ENCODE results near the gene RGL1.

DNA sequence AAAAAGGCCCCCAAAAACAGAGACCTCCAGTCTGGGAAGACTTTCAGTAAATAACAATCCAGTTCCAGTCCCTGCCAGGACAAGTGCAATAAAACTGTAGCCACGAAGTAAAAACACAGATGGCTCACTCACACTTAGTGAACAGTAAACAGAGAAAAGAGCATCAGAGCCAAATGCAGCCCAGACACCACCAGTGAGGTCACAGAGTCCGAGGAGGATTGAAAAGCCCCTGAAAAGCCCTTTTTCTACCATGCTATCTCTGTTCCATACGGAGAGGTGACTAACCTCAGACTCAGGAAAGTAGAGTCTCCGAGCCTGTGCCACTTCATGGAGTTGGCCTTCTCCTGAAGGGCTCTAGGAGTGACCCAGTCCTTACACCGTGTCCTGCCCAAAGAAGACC, 148.1 kb downstream of the RGL1 start:
- TF ChIP-seq, protein P1, sequence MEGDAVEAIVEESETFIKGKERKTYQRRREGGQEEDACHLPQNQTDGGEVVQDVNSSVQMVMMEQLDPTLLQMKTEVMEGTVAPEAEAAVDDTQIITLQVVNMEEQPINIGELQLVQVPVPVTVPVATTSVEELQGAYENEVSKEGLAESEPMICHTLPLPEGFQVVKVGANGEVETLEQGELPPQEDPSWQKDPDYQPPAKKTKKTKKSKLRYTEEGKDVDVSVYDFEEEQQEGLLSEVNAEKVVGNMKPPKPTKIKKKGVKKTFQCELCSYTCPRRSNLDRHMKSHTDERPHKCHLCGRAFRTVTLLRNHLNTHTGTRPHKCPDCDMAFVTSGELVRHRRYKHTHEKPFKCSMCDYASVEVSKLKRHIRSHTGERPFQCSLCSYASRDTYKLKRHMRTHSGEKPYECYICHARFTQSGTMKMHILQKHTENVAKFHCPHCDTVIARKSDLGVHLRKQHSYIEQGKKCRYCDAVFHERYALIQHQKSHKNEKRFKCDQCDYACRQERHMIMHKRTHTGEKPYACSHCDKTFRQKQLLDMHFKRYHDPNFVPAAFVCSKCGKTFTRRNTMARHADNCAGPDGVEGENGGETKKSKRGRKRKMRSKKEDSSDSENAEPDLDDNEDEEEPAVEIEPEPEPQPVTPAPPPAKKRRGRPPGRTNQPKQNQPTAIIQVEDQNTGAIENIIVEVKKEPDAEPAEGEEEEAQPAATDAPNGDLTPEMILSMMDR (IDR thresholded peaks at IDR 0.05) = no peak
- TF ChIP-seq POLR2AphosphoS5 (IDR thresholded peaks at IDR 0.05; ENCODE audit: low read depth, low read length) = no peak
